ENCODE measurements around the gene SIGLEC8. TPM values are rescaled to one million over a fixed set of nuclear protein-coding genes. Genes with fewer than 3 reads are reported as not detected.
A peak's percentile ranks its signal among the peaks of the same experiment; 100 is the strongest.

The SIGLEC8 gene
- total and polyA plus RNA-seq, 9 of the 15 experiments (the other 6 are each of a cell fraction or from before 2014, with no cell fraction given) = 0.04 to 0.65 (median 0.39) TPM

DNA sequence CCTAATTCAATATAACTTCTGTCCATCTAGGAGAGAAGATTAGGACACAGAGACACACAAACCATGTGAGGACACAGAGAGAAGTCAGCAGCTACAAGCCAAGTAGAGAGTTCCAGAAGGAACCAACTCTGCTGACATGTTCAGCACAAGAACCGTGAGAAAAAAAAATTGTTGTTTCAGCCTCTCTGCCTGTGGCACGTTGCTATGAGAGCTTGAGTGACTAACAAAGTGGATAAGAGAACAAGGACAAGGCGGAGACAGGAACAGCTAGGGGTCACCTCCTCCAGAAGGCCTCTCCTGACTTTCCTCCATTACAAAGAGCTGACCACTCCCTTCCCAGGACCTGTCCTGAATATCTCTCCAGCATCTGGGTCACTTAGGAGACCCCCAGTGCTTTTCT, 48.9 kb upstream of the SIGLEC8 start:
- ATAC-seq (peak; percentile 24), DNase-seq (ENCODE audit: extremely low read depth in 1 of 4, low spot score in 3 of 4) (peak; percentile 35 to 60 (median 48)), FAIRE-seq (peak; percentile 32)
- Histone ChIP-seq H3K4me1 (replicated peaks in 1 of 2; ENCODE audit: control insufficient read depth in 2 of 2, insufficient read depth in 2 of 2, low read length in 2 of 2) (peaks cover 35 to 59% of the 10 kb centered on the region in 2 experiments), H3K4me3 (peak overlapping the region; percentile 7; the same call in 1 of the 2 replicates), H3K9me1 (ENCODE audit: control insufficient read depth, insufficient read depth, low read length) (no peaks in the 10 kb centered on the region), H3K9me3 (replicated peaks; ENCODE audit: control insufficient read depth, insufficient read depth, low read depth, low read length) (no peaks in the 10 kb centered on the region; the same call in 1 of the 2 replicates), H3K9ac (ENCODE audit: insufficient read depth in 1 of 2, low read depth in 2 of 2, low read length in 2 of 2) (peak overlapping the region in 1 of 2 experiments; percentile 82; a peak in 3 of 4 replicates), H3K27ac (ENCODE audit: extremely low read depth, low read depth, low read length) (peak overlapping the region; percentile 98), H4K20me1 (replicated peaks; ENCODE audit: control insufficient read depth, insufficient read depth, low read length) (no peaks in the 10 kb centered on the region), H3K27me3 (ENCODE audit: control insufficient read depth in 2 of 2, insufficient read depth in 2 of 2, low read length in 2 of 2) (no peaks in the 10 kb centered on the region), H2AFZ (ENCODE audit: low read depth, low read length) (peak overlapping the region; percentile 82), H3K4me2 (ENCODE audit: insufficient read depth, low read length) (peak overlapping the region; percentile 86), H3K36me3 (ENCODE audit: control insufficient read depth, insufficient read depth, low read length) (no peaks in the 10 kb centered on the region), H3K79me2 (ENCODE audit: control insufficient read depth, insufficient read depth, low read length) (peaks cover 12% of the 10 kb centered on the region)
- 11% methylated on average over 3 of the region's 3 CpGs for WGBS (ENCODE audit: insufficient coverage, low coverage, missing lambda C conversion rate)
- CTCF ChIA-PET (ENCODE audit: low intra/inter-chr PET ratio) = no interaction called here
- POLR2A ChIA-PET = interaction anchor here (0.6 to 1.9 kb wide), 7 partner anchors 10 to 130 kb away, joined by 3 to 12 read pairs (median 3); partner anchors contain the start of gene CEACAM18
- BruUV-seq (replicated peaks) = no TSS peak
- intact Hi-C loops (cut with micrococcal nuclease) (no loop called here), in situ Hi-C loops (cut with MboI) (no loop called here)
- TF ChIP-seq TCF7 (IDR thresholded peaks at IDR 0.05; ENCODE audit: borderline replicate concordance) (no peak), HCFC1 (IDR thresholded peaks at IDR 0.05; ENCODE audit: low read depth, low read length) (no peak), PTRF (tag; IDR thresholded peaks at IDR 0.05) (no peak), STAG1 (CRISPR knock-in tag; IDR thresholded peaks at IDR 0.05; ENCODE audit: borderline replicate concordance) (no peak), FOXA1 (IDR thresholded peaks at IDR 0.05; ENCODE audit: borderline replicate concordance) (no peak), GABPB1 (CRISPR knock-in tag; IDR thresholded peaks at IDR 0.05) (no peak), ZNF384 (IDR thresholded peaks at IDR 0.05; ENCODE audit: low read depth, low read length) (peak; percentile 64; the same call in 1 of the 2 replicates), IFI16 (CRISPR knock-in tag; IDR thresholded peaks at IDR 0.05) (no peak), KLF13 (tag; IDR thresholded peaks at IDR 0.05; ENCODE audit: borderline replicate concordance, low read depth) (no peak), CSDE1 (IDR thresholded peaks at IDR 0.05) (no peak), NFE2 (IDR thresholded peaks at IDR 0.05; ENCODE audit: low read depth) (no peak), RBM15 (IDR thresholded peaks at IDR 0.05; ENCODE audit: insufficient read depth, low read length) (no peak), PTTG1 (tag; IDR thresholded peaks at IDR 0.05; ENCODE audit: low read depth) (no peak), NFE2L1 (tag; IDR thresholded peaks at IDR 0.05; ENCODE audit: borderline replicate concordance, low read depth) (no peak), BACH1 (tag; IDR thresholded peaks at IDR 0.05) (0 out of 2 replicates have a peak, but pooled peaks have one; percentile 3), MTA1 (IDR thresholded peaks at IDR 0.05; ENCODE audit: borderline replicate concordance) (no peak), HNRNPL (IDR thresholded peaks at IDR 0.05; ENCODE audit: low read depth, low read length) (no peak), ZNF165 (CRISPR knock-in tag; IDR thresholded peaks at IDR 0.05; ENCODE audit: borderline replicate concordance) (no peak), DMBX1 (CRISPR knock-in tag; IDR thresholded peaks at IDR 0.05; ENCODE audit: borderline replicate concordance) (peak; percentile 26; the same call in 1 of the 2 replicates), EHMT2 (IDR thresholded peaks at IDR 0.05) (no peak), ARID2 (IDR thresholded peaks at IDR 0.05) (no peak), ZNF239 (CRISPR knock-in tag; IDR thresholded peaks at IDR 0.05) (no peak), RB1 (IDR thresholded peaks at IDR 0.05; ENCODE audit: low read depth) (no peak)
- TF ChIP-seq, protein P1, sequence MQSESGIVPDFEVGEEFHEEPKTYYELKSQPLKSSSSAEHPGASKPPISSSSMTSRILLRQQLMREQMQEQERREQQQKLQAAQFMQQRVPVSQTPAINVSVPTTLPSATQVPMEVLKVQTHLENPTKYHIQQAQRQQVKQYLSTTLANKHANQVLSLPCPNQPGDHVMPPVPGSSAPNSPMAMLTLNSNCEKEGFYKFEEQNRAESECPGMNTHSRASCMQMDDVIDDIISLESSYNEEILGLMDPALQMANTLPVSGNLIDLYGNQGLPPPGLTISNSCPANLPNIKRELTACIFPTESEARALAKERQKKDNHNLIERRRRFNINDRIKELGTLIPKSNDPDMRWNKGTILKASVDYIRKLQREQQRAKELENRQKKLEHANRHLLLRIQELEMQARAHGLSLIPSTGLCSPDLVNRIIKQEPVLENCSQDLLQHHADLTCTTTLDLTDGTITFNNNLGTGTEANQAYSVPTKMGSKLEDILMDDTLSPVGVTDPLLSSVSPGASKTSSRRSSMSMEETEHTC (IDR thresholded peaks at IDR 0.05) = no peak
- TF ChIP-seq, protein P2, sequence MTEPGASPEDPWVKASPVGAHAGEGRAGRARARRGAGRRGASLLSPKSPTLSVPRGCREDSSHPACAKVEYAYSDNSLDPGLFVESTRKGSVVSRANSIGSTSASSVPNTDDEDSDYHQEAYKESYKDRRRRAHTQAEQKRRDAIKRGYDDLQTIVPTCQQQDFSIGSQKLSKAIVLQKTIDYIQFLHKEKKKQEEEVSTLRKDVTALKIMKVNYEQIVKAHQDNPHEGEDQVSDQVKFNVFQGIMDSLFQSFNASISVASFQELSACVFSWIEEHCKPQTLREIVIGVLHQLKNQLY (CRISPR knock-in tag; conservative IDR thresholded peaks at IDR 0.05) = no peak

Measured in K562 (cell line).